ENCODE data around the gene ARHGAP35.

ARHGAP35 gene

GRCh38 chr19:46904114-46905060, 43.6 kb downstream of the ARHGAP35 start:
- DNase-seq (ENCODE audit: low spot score) = no peak

- DNase-seq (ENCODE audit: low spot score) = no peak
Measured at GRCh38 chr19:46906221-46906620, 45.4 kb downstream of the ARHGAP35 start.

GRCh38 chr19:46907880-46908279, 47.1 kb downstream of the ARHGAP35 start:
- DNase-seq (ENCODE audit: low spot score) = no peak

- no peak for DNase-seq (ENCODE audit: low spot score)
Measured at GRCh38 chr19:46909356-46909755, 48.6 kb downstream of the ARHGAP35 start.

All from hematopoietic multipotent progenitor cell treated with erythropoietin and hydrocortisone succinate and interleukin-3 and kit ligand, for 15 days (in vitro differentiated cells).